Activated CD4-positive, alpha-beta T cell treated with anti-CD3 and anti-CD28 coated beads for 1 hour (primary cell): ENCODE results near the gene AGBL3.
A peak's percentile ranks its signal among the peaks of the same experiment; 100 is the strongest.

Experiments
- DNase-seq: peaks from one replicate; pipeline ENCODE4 v3.0.0-alpha.2; 2020

Gene AGBL3

GRCh38 chr7:134986363-134987251 lies at the start of gene AGBL3:
TSS of gene AGBL3 (plus strand) at chr7:134986508. CDS start at chr7:134987934, 1,426 bp downstream.
- peak; percentile 79 for DNase-seq

- no peak for DNase-seq
Observed at GRCh38 chr7:134936893-134937510, 49.3 kb upstream of the AGBL3 start.

GRCh38 chr7:134938141-134938540 lies 48.2 kb upstream of the AGBL3 start:
- no peak for DNase-seq

- DNase-seq: no peak
Observed at GRCh38 chr7:134939136-134939535, 47.2 kb upstream of the AGBL3 start.

GRCh38 chr7:134940729-134941128 lies 45.6 kb upstream of the AGBL3 start:
- DNase-seq: no peak

GRCh38 chr7:134941185-134941900 lies 45.0 kb upstream of the AGBL3 start:
- no peak for DNase-seq

- DNase-seq: no peak
Observed at GRCh38 chr7:134941952-134942351, 44.4 kb upstream of the AGBL3 start.

GRCh38 chr7:134942690-134943466 lies 43.4 kb upstream of the AGBL3 start:
- no peak for DNase-seq

GRCh38 chr7:134943785-134944400 lies 42.4 kb upstream of the AGBL3 start:
- no peak for DNase-seq

- no peak for DNase-seq
Observed at GRCh38 chr7:134945691-134946090, 40.6 kb upstream of the AGBL3 start.

GRCh38 chr7:134946260-134946659 lies 40.0 kb upstream of the AGBL3 start:
- no peak for DNase-seq

GRCh38 chr7:134947329-134947728 lies 39.0 kb upstream of the AGBL3 start:
- DNase-seq: no peak

- DNase-seq: no peak
Observed at GRCh38 chr7:134947831-134948230, 38.5 kb upstream of the AGBL3 start.

GRCh38 chr7:134948246-134948645 lies 38.1 kb upstream of the AGBL3 start:
- no peak for DNase-seq

- no peak for DNase-seq
Observed at GRCh38 chr7:134948736-134949135, 37.6 kb upstream of the AGBL3 start.

GRCh38 chr7:134949171-134949570 lies 37.1 kb upstream of the AGBL3 start:
- DNase-seq: no peak

- DNase-seq: no peak
Observed at GRCh38 chr7:134954197-134955082, 31.9 kb upstream of the AGBL3 start.

- DNase-seq: no peak
Observed at GRCh38 chr7:134957005-134957404, 29.3 kb upstream of the AGBL3 start.

- no peak for DNase-seq
Observed at GRCh38 chr7:134959810-134960209, 26.5 kb upstream of the AGBL3 start.

- DNase-seq: no peak
Observed at GRCh38 chr7:134962270-134962780, 24.0 kb upstream of the AGBL3 start.

- DNase-seq: no peak
Observed at GRCh38 chr7:134963036-134963435, 23.3 kb upstream of the AGBL3 start.
